Caco-2 (cell line): ENCODE data around the gene KRT75. TPM values are rescaled to one million over a fixed set of nuclear protein-coding genes. Genes with fewer than 3 reads are reported as not detected.

Experiments used
- BruUV-seq: library from RNA; stranded (reverse); fragments of 400-500 nt; replicated peaks from 2 replicates; lab custom pipeline; 2021; lab: Mats Ljungman, UMichigan
- CTCF ChIA-PET: fragments of 300-600 bp; sonication (Branson Sonifier 250); formaldehyde crosslinking; loops from one replicate; lab custom pipeline; 2022; ENCODE audit warnings: antibody characterized with exemption; lab: Charles Lee
- POLR2A ChIA-PET: fragments of 300-600 bp; sonication (Branson Sonifier 250); formaldehyde crosslinking; loops from one replicate; lab custom pipeline; 2022; ENCODE audit warnings: antibody characterized with exemption; lab: Charles Lee
- DNase-seq, 2 experiments: peaks; one replicate each; pipeline versions ENCODE4 v3.0.0 to v3.0.0-alpha.2; 2020 to 2022
- H3K27me3 ChIP-seq: replicated peaks from 2 replicates; pipeline ENCODE4 v1.6.0; 2011; ENCODE audit warnings: low read length; ENCODE audit not compliant: control insufficient read depth, insufficient read depth
- H3K36me3 ChIP-seq: 2 replicates; pipeline ENCODE4 v1.5.1; 2011; ENCODE audit warnings: low read length; ENCODE audit not compliant: control insufficient read depth, insufficient read depth
- H3K4me1 ChIP-seq: fragments of 250-450 bp; sonication (Bioruptor Pico); 2 replicates; pipeline ENCODE4 v1.5.1; 2020; ENCODE audit warnings: mild to moderate bottlenecking
- H3K4me3 ChIP-seq: 2 replicates; pipeline ENCODE4 v1.5.1; 2011; ENCODE audit warnings: low read depth, mild to moderate bottlenecking, control low read depth, low read length
- H3K9me3 ChIP-seq: fragments of 250-450 bp; sonication (Bioruptor Pico); 2 replicates; pipeline ENCODE4 v1.5.1; 2020; ENCODE audit warnings: mild to moderate bottlenecking, moderate library complexity
- H3K27ac Mint-ChIP-seq: one replicate; pipeline ENCODE4 v1.8.0; 2022; ENCODE audit warnings: mixed read lengths; ENCODE audit not compliant: unreplicated experiment
- H3K27me3 Mint-ChIP-seq: one replicate; pipeline ENCODE4 v1.8.0; 2022; ENCODE audit warnings: mixed read lengths; ENCODE audit not compliant: insufficient read depth, unreplicated experiment
- H3K36me3 Mint-ChIP-seq: one replicate; pipeline ENCODE4 v1.8.0; 2022; ENCODE audit warnings: mild to moderate bottlenecking, mixed read lengths; ENCODE audit not compliant: insufficient read depth, unreplicated experiment
- H3K4me1 Mint-ChIP-seq: one replicate; pipeline ENCODE4 v1.8.0; 2022; ENCODE audit warnings: low read depth, mixed read lengths; ENCODE audit not compliant: unreplicated experiment
- H3K4me3 Mint-ChIP-seq: one replicate; pipeline ENCODE4 v1.8.0; 2022; ENCODE audit warnings: mild to moderate bottlenecking, moderate library complexity, mixed read lengths; ENCODE audit not compliant: unreplicated experiment
- H3K9me3 Mint-ChIP-seq: one replicate; pipeline ENCODE4 v1.8.0; 2022; ENCODE audit warnings: mixed read lengths; ENCODE audit not compliant: unreplicated experiment
- CTCF ChIP-seq, 2 experiments: fragments of 200-600 bp in 1 of 2; IDR thresholded peaks; 1 replicate in 1 of 2; 2 replicates in 1 of 2; pipeline versions ENCODE4 v1.5.1 to v1.8.0; 2011 to 2022; ENCODE audit warnings: antibody characterized with exemption in 1 of 2, control low read depth in 1 of 2, inconsistent platforms in 1 of 2, low read depth in 1 of 2, low read length in 1 of 2, mild to moderate bottlenecking in 1 of 2, moderate library complexity in 1 of 2; ENCODE audit not compliant: insufficient read depth in 1 of 2, severe bottlenecking in 1 of 2, unreplicated experiment in 1 of 2
- intact Hi-C: fragments of 100-400 bp; cut with micrococcal nuclease; formaldehyde crosslinking; loops from one replicate; pipeline ENCODE4 v1.10.0; 2022; ENCODE audit not compliant: unreplicated experiment
- total RNA-seq: library from RNA; stranded (reverse); gene quantifications from 2 replicates; pipeline ENCODE4 v1.2.3, GENCODE V29; 2022

The KRT75 gene
- total RNA-seq, 1 experiment from 2014 or later: not detected

GRCh38 chr12:52445876-52446275 lies 11.7 kb upstream of the KRT75 start:
- Mint-ChIP-seq H3K27ac (no peak overlapping the region), H3K4me1 (peaks cover 25% of the 10 kb centered on the region), H3K27me3 (no peaks in the 10 kb centered on the region), H3K4me3 (no peak overlapping the region), H3K36me3 (no peaks in the 10 kb centered on the region), H3K9me3 (no peaks in the 10 kb centered on the region)
- no peak for TF ChIP-seq CTCF (IDR thresholded peaks at IDR 0.05; ENCODE audit: insufficient read depth in 1 of 2, low read depth in 1 of 2, low read length in 1 of 2, severe bottlenecking in 1 of 2, unreplicated experiment in 1 of 2)
- intact Hi-C loops: no loop called here
- Histone ChIP-seq H3K9me3 (no peaks in the 10 kb centered on the region), H3K4me3 (no peak overlapping the region), H3K36me3 (no peaks in the 10 kb centered on the region), H3K4me1 (peaks cover 33% of the 10 kb centered on the region), H3K27me3 (no peaks in the 10 kb centered on the region)
- DNase-seq: no peak
- POLR2A ChIA-PET: no interaction called here
- CTCF ChIA-PET: no interaction called here
- BruUV-seq: no TSS peak

- H3K27me3 Mint-ChIP-seq: no peaks in the 10 kb centered on the region
- H3K27ac Mint-ChIP-seq: no peak overlapping the region
- Histone ChIP-seq H3K36me3 (no peaks in the 10 kb centered on the region), H3K4me3 (no peak overlapping the region), H3K27me3 (no peaks in the 10 kb centered on the region), H3K9me3 (no peaks in the 10 kb centered on the region), H3K4me1 (peaks cover 37% of the 10 kb centered on the region)
- H3K4me1 Mint-ChIP-seq: peaks cover 28% of the 10 kb centered on the region
- H3K9me3 Mint-ChIP-seq: no peaks in the 10 kb centered on the region
- DNase-seq: no peak
- intact Hi-C loops: loop anchor here (5.0 kb wide), 1 partner anchor 53 kb away; no protein-coding TSS in a partner anchor
- H3K36me3 Mint-ChIP-seq: no peaks in the 10 kb centered on the region
- ChIA-PET POLR2A (no interaction called here), CTCF (no interaction called here)
- no TSS peak for BruUV-seq
- no peak overlapping the region for H3K4me3 Mint-ChIP-seq
- no peak for TF ChIP-seq CTCF (IDR thresholded peaks at IDR 0.05; ENCODE audit: insufficient read depth in 1 of 2, low read depth in 1 of 2, low read length in 1 of 2, severe bottlenecking in 1 of 2, unreplicated experiment in 1 of 2)
Measured at GRCh38 chr12:52444647-52445595, 10.8 kb upstream of the KRT75 start.

GRCh38 chr12:52443966-52444365 lies 9.8 kb upstream of the KRT75 start:
- no peak for TF ChIP-seq CTCF (IDR thresholded peaks at IDR 0.05; ENCODE audit: insufficient read depth in 1 of 2, low read depth in 1 of 2, low read length in 1 of 2, severe bottlenecking in 1 of 2, unreplicated experiment in 1 of 2)
- POLR2A ChIA-PET: no interaction called here
- Histone ChIP-seq H3K9me3 (no peaks in the 10 kb centered on the region), H3K4me1 (peaks cover 37% of the 10 kb centered on the region), H3K4me3 (no peak overlapping the region), H3K36me3 (no peaks in the 10 kb centered on the region), H3K27me3 (no peaks in the 10 kb centered on the region)
- no peak overlapping the region for H3K27ac Mint-ChIP-seq
- no peak for DNase-seq
- BruUV-seq: no TSS peak
- no peaks in the 10 kb centered on the region for H3K27me3 Mint-ChIP-seq
- peaks cover 28% of the 10 kb centered on the region for H3K4me1 Mint-ChIP-seq
- H3K9me3 Mint-ChIP-seq: no peaks in the 10 kb centered on the region
- CTCF ChIA-PET: no interaction called here
- H3K36me3 Mint-ChIP-seq: no peaks in the 10 kb centered on the region
- intact Hi-C loops: loop anchor here (5.0 kb wide), 1 partner anchor 52 kb away; no protein-coding TSS in a partner anchor
- no peak overlapping the region for H3K4me3 Mint-ChIP-seq
